ENCODE measurements around the gene ACLY. TPM values are rescaled to one million over a fixed set of nuclear protein-coding genes. Genes with fewer than 3 reads are reported as not detected.

Gene ACLY
- total and polyA plus RNA-seq, 2 of the 13 experiments (the other 11 are each of a cell fraction or from before 2014, with no cell fraction given) = 111 to 218 TPM

- TF ChIP-seq ZNF800 (CRISPR knock-in tag; IDR thresholded peaks at IDR 0.05) (0 out of 2 replicates have a peak, but pooled peaks have one; percentile 13), ARNT (IDR thresholded peaks at IDR 0.05) (no peak), HBP1 (CRISPR knock-in tag; IDR thresholded peaks at IDR 0.05; ENCODE audit: low read depth) (0 out of 2 replicates have a peak, but pooled peaks have one; percentile 76), RAD21 (CRISPR knock-in tag; IDR thresholded peaks at IDR 0.05) (no peak), ZMYM3 (CRISPR knock-in tag; IDR thresholded peaks at IDR 0.05) (peak; percentile 35; the same call in 1 of the 2 replicates), ZNF709 (CRISPR knock-in tag; IDR thresholded peaks at IDR 0.05) (0 out of 2 replicates have a peak, but pooled peaks have one; percentile 3), THRA (CRISPR knock-in tag; IDR thresholded peaks at IDR 0.05; ENCODE audit: borderline replicate concordance) (no peak), ZMAT5 (CRISPR knock-in tag; IDR thresholded peaks at IDR 0.05; ENCODE audit: borderline replicate concordance, low read depth) (no peak), ZNF761 (CRISPR knock-in tag; conservative IDR thresholded peaks at IDR 0.05) (0 out of 2 replicates have a peak, but pooled peaks have one; percentile 26), NR2F1 (CRISPR knock-in tag; IDR thresholded peaks at IDR 0.05) (no peak), TEAD3 (CRISPR knock-in tag; optimal IDR thresholded peaks at IDR 0.05; ENCODE audit: borderline replicate concordance) (peak; percentile 45), MIER3 (CRISPR knock-in tag; IDR thresholded peaks at IDR 0.05; ENCODE audit: borderline replicate concordance) (no peak), TFDP2 (CRISPR knock-in tag; IDR thresholded peaks at IDR 0.05) (0 out of 2 replicates have a peak, but pooled peaks have one; percentile 7), SIX4 (CRISPR knock-in tag; IDR thresholded peaks at IDR 0.05) (no peak), ZNF430 (CRISPR knock-in tag; IDR thresholded peaks at IDR 0.05) (peak; percentile 3; the same call in 1 of the 2 replicates), ZNF331 (CRISPR knock-in tag; IDR thresholded peaks at IDR 0.05) (peak; percentile 15; the same call in 1 of the 2 replicates), SALL1 (CRISPR knock-in tag; IDR thresholded peaks at IDR 0.05) (peak; percentile 34; the same call in 1 of the 2 replicates), ZNF556 (CRISPR knock-in tag; IDR thresholded peaks at IDR 0.05; ENCODE audit: borderline replicate concordance) (peak; percentile 75; the same call in 1 of the 2 replicates), RFXAP (CRISPR knock-in tag; IDR thresholded peaks at IDR 0.05; ENCODE audit: borderline replicate concordance) (peak; percentile 38; the same call in 1 of the 2 replicates), TOE1 (CRISPR knock-in tag; IDR thresholded peaks at IDR 0.05) (peak; percentile 48; the same call in 1 of the 2 replicates), ZNF512 (CRISPR knock-in tag; IDR thresholded peaks at IDR 0.05) (0 out of 2 replicates have a peak, but pooled peaks have one; percentile 47), ZNF17 (CRISPR knock-in tag; IDR thresholded peaks at IDR 0.05) (no peak), POLR2AphosphoS5 (IDR thresholded peaks at IDR 0.05; ENCODE audit: low read depth, low read length) (peak; percentile 81)
Measured at GRCh38 chr17:41865596-41865893, 53.2 kb downstream of the ACLY start (continued).

Measured in HepG2 (cell line).